Transverse colon (tissue), 4 donors: ENCODE results near the gene SUN1. TPM values are rescaled to one million over a fixed set of nuclear protein-coding genes. Genes with fewer than 3 reads are reported as not detected.

ENCODE experiments used
- DNase-seq: peaks from one replicate; pipeline ENCODE4 v3.0.0-alpha.2; 2019
- H3K27ac ChIP-seq, 4 donors: fragments of 200-600 bp; sonication (generic); 2 replicates each; pipeline ENCODE4 v1.5.1; 2016 to 2018; ENCODE audit warnings: inconsistent platforms in 4 of 4
- H3K27me3 ChIP-seq: fragments of 200-600 bp; sonication (generic); 2 replicates; pipeline ENCODE4 v1.5.1; 2017; ENCODE audit warnings: inconsistent platforms
- H3K36me3 ChIP-seq, 4 donors: fragments of 200-600 bp; sonication (generic); 2 replicates each; pipeline ENCODE4 v1.5.1; 2017 to 2019; ENCODE audit warnings: inconsistent platforms in 4 of 4
- H3K4me1 ChIP-seq, 4 donors: fragments of 200-600 bp; sonication (generic); 2 replicates each; pipeline ENCODE4 v1.5.1; 2017 to 2020; ENCODE audit warnings: inconsistent platforms in 4 of 4
- H3K4me3 ChIP-seq, 4 donors: fragments of 200-600 bp; sonication (generic); 1 replicate in 1 of 4; 2 replicates in 3 of 4; pipeline versions ENCODE4 v1.5.1 to v1.6.1; 2017 to 2019; ENCODE audit warnings: inconsistent platforms in 4 of 4
- H3K9me3 ChIP-seq, 2 donors: fragments of 200-600 bp; sonication (generic); 2 replicates each; pipeline ENCODE4 v1.5.1; 2017 to 2019; ENCODE audit warnings: inconsistent platforms in 2 of 2
- EP300 ChIP-seq: sonication (generic); formaldehyde crosslinking; IDR thresholded peaks from one replicate; pipeline ENCODE4 v1.6.1; 2017; ENCODE audit warnings: antibody characterized with exemption, low read depth
- POLR2A ChIP-seq: fragments of 450-650 bp; IDR thresholded peaks from one replicate; pipeline ENCODE4 v1.6.1; 2016; ENCODE audit warnings: antibody characterized with exemption, mild to moderate bottlenecking, moderate library complexity
- POLR2AphosphoS5 ChIP-seq, 3 donors: sonication (generic); formaldehyde crosslinking; IDR thresholded peaks; one replicate each; pipeline ENCODE4 v1.6.1; 2016; ENCODE audit warnings: antibody characterized with exemption in 3 of 3
- WGBS, 2 donors: methylation state at CpG; one replicate each; pipeline ENCODE4 v1.1.5; 2018; ENCODE audit warnings: low coverage in 1 of 2; 5-methylcytosine and 5-hydroxymethylcytosine counted together
- in situ Hi-C, 4 donors: fragments of 200-750 bp; cut with MboI; loops; one replicate each; pipeline versions ENCODE4 v1.15.0 to v1.15.1; 2017; ENCODE audit warnings: low sequenced_read_pairs in 3 of 4, low pct_ligation_motif_present in 1 of 4, low pct_unique_long_range_greater_than_20kb in 1 of 4
- intact Hi-C: fragments of 100-400 bp; cut with DNase I; formaldehyde crosslinking; loops from one replicate; pipeline ENCODE4 v1.15.1; 2023; ENCODE audit warnings: low total_unique reads
- total RNA-seq, 4 donors: library from RNA; depleted of rRNA; stranded (reverse); fragments of >200 nt; gene quantifications; one replicate each; pipeline ENCODE4 v1.1.0, GENCODE V29; 2016
- TF ChIP-seq, protein P1 (sequence below), 5 experiments: fragments of 200-600 bp in 3 of 5; fragments of 450-650 bp in 2 of 5; sonication (generic) in 3 of 5; IDR thresholded peaks; 1 replicate in 2 of 5; 2 replicates in 3 of 5; pipeline ENCODE4 v1.5.1; 2016 to 2017; ENCODE audit warnings: antibody characterized with exemption in 5 of 5, inconsistent platforms in 3 of 5, mild to moderate bottlenecking in 2 of 5, moderate library complexity in 1 of 5

Gene SUN1
- total RNA-seq, 4 donors from 2014 or later, result 92.7 to 569 (median 162) TPM

DNA sequence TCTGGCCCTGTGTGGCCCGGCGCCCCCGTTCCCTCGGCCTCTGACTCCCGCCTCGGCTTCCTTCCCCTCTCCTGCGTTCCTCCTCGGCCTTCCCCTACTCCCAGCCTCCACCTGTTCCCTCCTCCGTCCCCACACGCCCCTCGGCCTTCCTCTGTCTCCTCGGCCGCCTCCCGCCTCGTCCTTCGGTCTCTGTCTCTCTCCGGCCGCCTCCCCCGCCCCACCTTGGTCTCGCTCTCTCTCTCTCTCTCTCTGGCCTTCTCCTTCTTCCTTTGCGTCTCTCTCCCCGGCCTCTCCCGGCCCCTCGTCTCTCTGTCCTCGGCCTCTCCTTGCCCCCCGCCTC lies 44.7 kb downstream of the SUN1 start:
- TF ChIP-seq, protein P1, sequence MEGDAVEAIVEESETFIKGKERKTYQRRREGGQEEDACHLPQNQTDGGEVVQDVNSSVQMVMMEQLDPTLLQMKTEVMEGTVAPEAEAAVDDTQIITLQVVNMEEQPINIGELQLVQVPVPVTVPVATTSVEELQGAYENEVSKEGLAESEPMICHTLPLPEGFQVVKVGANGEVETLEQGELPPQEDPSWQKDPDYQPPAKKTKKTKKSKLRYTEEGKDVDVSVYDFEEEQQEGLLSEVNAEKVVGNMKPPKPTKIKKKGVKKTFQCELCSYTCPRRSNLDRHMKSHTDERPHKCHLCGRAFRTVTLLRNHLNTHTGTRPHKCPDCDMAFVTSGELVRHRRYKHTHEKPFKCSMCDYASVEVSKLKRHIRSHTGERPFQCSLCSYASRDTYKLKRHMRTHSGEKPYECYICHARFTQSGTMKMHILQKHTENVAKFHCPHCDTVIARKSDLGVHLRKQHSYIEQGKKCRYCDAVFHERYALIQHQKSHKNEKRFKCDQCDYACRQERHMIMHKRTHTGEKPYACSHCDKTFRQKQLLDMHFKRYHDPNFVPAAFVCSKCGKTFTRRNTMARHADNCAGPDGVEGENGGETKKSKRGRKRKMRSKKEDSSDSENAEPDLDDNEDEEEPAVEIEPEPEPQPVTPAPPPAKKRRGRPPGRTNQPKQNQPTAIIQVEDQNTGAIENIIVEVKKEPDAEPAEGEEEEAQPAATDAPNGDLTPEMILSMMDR (IDR thresholded peaks at IDR 0.05), result no peak
- no peak for TF ChIP-seq EP300
- no peak for TF ChIP-seq POLR2AphosphoS5 (IDR thresholded peaks at IDR 0.05)
- no peak for TF ChIP-seq POLR2A
- intact Hi-C loops, result no loop called here
- Histone ChIP-seq H3K36me3 (peaks cover 0 to 7% (median 0%) of the 10 kb centered on the region in 4 donors), H3K9me3 (no peaks in the 10 kb centered on the region), H3K4me1 (peaks cover 22 to 49% (median 36%) of the 10 kb centered on the region in 4 donors), H3K27me3 (no peaks in the 10 kb centered on the region), H3K27ac (peak overlapping the region; percentile 91 to 96 (median 94)), H3K4me3 (peak overlapping the region; percentile 62 to 95 (median 88))
- in situ Hi-C loops, result loop anchor here in 1 of 4 donors (10.0 kb wide), 1 partner anchor 92 kb away; no protein-coding TSS in a partner anchor
- DNase-seq, result no peak
- 0% methylated on average over 3 to 25 of the region's 26 CpGs for WGBS, 2 donors

DNA sequence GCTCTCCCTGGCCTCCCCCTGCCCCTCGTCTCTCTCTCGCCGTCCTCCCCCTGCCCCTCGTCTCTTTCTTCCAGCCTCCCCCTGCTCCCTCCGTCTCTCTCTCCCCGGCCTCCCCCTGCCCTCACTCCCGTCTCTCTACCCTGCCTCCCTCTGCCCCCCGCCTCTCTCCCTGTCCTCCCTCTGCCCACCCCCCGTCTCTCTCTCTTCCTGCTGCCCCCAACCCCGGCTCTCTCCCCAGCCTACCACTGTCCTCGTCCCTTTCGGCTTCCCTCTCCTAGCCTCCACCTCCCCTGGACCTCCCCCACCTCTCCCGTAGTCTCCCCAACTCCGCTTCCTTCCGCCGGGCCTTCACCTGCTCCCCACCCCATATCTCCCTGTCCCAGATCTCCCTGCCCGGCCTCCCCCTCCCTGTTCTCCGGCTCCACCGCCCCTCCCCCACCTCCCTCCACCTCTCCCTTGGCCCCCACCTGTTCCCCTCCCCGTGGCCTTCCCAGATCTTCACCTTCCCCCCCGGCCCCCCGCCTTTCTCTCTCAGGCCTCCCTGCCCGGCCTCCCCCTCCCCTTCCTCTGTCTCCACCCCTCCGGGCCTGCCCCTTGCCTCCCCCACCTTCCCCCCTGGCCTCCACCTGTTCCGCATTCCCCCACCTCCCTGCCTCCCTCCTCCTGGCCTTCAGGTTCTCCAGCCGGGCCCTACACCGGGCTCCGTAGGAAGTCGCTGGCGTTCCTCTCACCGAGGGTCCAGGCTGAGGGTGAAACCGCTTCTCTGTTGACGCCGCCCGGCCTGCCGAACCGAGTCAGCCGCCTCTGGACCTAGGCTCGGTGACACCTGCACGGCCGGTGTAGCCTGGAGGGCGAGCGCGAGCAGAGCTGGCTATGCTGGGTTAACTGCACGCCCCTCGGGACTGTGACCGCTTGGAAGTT lies 45.3 kb downstream of the SUN1 start:
- intact Hi-C loops, result no loop called here
- Histone ChIP-seq H3K4me3 (peak overlapping the region; percentile 62 to 95 (median 88)), H3K9me3 (no peaks in the 10 kb centered on the region), H3K36me3 (peaks cover 0 to 3% (median 0%) of the 10 kb centered on the region in 4 donors), H3K27ac (peak overlapping the region; percentile 91 to 96 (median 94)), H3K27me3 (no peaks in the 10 kb centered on the region), H3K4me1 (peaks cover 22 to 49% (median 36%) of the 10 kb centered on the region in 4 donors)
- peak; percentile 48 for DNase-seq
- TF ChIP-seq POLR2A (no peak), POLR2AphosphoS5 (IDR thresholded peaks at IDR 0.05) (no peak), EP300 (no peak)
- TF ChIP-seq, protein P1 (IDR thresholded peaks at IDR 0.05), result no peak
- 3 to 15% methylated on average over 6 to 22 of the region's 47 CpGs for WGBS, 2 donors
- in situ Hi-C loops, result loop anchor here in 1 of 4 donors (10.0 kb wide), 1 partner anchor 93 kb away; no protein-coding TSS in a partner anchor

DNA sequence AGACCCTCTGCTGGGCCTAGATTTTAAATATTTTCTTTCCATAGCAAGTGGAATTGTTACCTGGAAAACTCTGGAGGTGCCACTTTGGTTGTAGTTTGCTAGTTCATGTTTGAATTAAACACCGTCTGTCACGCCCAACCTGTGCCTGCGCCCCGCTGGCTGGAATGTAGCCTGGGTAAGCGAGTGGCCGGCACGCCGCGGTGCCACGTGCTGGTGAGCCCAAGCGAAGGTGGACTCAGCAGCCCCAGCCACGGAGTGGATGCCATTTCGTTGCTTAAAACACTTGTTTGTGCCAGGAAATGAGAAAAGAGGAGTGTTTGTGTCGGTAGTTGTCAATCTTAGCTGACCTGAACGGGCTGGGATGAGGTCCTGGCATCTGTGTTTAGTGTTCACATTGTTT lies 46.8 kb downstream of the SUN1 start:
- intact Hi-C loops (no loop called here), in situ Hi-C loops (loop anchor here in 1 of 4 donors (10.0 kb wide), 1 partner anchor 94 kb away; no protein-coding TSS in a partner anchor)
- DNase-seq, result no peak
- TF ChIP-seq, protein P1 (IDR thresholded peaks at IDR 0.05), result no peak
- TF ChIP-seq POLR2AphosphoS5 (IDR thresholded peaks at IDR 0.05) (no peak), POLR2A (no peak), EP300 (no peak)
- H3K27me3 ChIP-seq, result no peaks in the 10 kb centered on the region
- 92% methylated on average over 15 of the region's 15 CpGs; no CpG with 5 or more reads in 1 of the 2 donors for WGBS, 2 donors
- H3K9me3 ChIP-seq, result no peaks in the 10 kb centered on the region
- H3K27ac ChIP-seq, result no peak overlapping the region
- H3K4me3 ChIP-seq, result no peak overlapping the region
- peaks cover 15 to 45% (median 28%) of the 10 kb centered on the region in 4 donors for H3K4me1 ChIP-seq
- no peaks in the 10 kb centered on the region for H3K36me3 ChIP-seq

DNA sequence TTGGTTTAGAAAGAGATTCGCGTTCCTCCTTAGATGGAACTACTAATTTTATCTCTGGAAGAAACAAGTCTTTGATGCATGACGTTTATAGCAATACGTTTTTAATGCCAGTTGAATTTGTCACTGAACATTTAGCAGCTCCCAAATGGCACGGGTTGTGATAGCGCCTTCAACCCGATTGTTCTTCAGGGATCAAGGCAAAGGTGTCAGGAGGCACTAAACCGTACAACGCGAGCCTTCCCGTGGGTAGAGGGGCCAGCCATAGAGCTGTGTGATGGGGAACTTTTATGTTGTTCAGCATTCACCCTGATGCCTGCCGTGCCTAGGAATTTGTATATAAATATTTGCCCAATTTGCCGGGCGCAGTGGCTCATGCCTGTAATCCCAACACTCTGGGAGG lies 47.4 kb downstream of the SUN1 start:
- 85% methylated on average over 14 of the region's 14 CpGs; no CpG with 5 or more reads in 1 of the 2 donors for WGBS, 2 donors
- H3K4me1 ChIP-seq, result peaks cover 10 to 46% (median 24%) of the 10 kb centered on the region in 4 donors
- intact Hi-C loops (no loop called here), in situ Hi-C loops (loop anchor here in 1 of 4 donors (10.0 kb wide), 1 partner anchor 95 kb away; no protein-coding TSS in a partner anchor)
- no peaks in the 10 kb centered on the region for H3K36me3 ChIP-seq
- TF ChIP-seq, protein P1 (IDR thresholded peaks at IDR 0.05), result no peak
- TF ChIP-seq POLR2AphosphoS5 (IDR thresholded peaks at IDR 0.05), result no peak
- no peak overlapping the region for H3K27ac ChIP-seq
- H3K27me3 ChIP-seq, result no peaks in the 10 kb centered on the region
- H3K4me3 ChIP-seq, result no peak overlapping the region
- H3K9me3 ChIP-seq, result no peaks in the 10 kb centered on the region
- DNase-seq, result no peak
